Activated T-cell treated with anti-CD3 and anti-CD28 coated beads for 1 hour (primary cell): ENCODE measurements around the gene PCYT1A.
"Not testable (repeated sequence)": the region's sequence is repeated elsewhere in the genome, so short reads cannot be mapped to it uniquely, and the experiment has no call there.

Experiments used
- DNase-seq: peaks from one replicate; pipeline ENCODE4 v3.0.0-alpha.2; 2020; ENCODE audit warnings: low read depth

The PCYT1A gene

GRCh38 chr3:196287440-196288140 lies at the start of gene PCYT1A:
Gene PCYT1A (minus strand): TSS chr3:196287726. CDS start chr3:196270531, 17,195 bp downstream.
- peak; percentile 55 for DNase-seq

- no peak for DNase-seq
Measured at GRCh38 chr3:196336319-196337145, 49.0 kb upstream of the PCYT1A start.

DNA sequence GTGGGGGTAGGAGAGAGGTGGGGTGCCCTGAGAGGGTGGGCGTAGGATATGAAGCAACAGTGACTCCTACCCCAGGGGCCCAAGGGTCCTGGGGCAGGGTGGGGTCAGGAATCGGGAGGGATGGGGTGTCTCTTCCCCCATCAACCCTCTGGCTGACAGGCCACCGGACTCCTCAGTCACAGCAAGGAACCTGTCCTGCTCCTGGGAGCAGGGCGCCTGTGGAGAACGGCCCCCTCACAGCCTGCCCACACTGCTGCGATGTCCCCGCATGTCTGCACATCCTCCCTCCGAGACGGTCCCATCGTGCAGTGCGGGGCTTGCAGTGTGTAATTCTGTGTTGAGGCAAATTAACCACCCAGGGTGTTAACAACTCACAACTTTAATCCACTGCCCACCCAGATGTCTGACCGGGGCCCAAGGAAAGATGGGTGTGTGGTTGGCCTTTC lies 48.0 kb upstream of the PCYT1A start:
- no peak for DNase-seq

GRCh38 chr3:196334982-196335381 lies 47.5 kb upstream of the PCYT1A start:
- DNase-seq, result no peak

GRCh38 chr3:196332168-196332567 lies 44.6 kb upstream of the PCYT1A start:
- no peak for DNase-seq

DNA sequence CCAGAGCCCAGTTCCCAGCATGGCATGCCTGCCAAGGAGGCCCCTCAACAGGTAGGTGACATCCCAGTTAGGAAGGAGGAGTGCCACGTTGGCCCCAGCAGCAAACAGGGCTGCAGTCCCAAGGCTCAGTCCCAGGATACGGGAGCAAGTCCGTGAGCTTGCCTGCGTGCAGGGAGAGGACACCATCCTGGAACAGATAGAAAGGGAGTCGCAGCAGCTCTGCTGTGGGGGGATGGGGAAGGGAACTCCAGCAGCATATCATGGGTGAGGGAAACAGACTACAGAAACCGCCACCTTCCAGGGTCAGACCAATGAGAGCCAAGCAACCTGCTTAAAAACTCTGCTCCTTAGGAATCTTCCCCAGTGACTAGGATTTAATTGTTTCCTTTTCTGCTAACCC lies 39.9 kb upstream of the PCYT1A start:
- DNase-seq, result no peak

GRCh38 chr3:196326936-196327335 lies 39.4 kb upstream of the PCYT1A start:
- DNase-seq, result no peak

DNA sequence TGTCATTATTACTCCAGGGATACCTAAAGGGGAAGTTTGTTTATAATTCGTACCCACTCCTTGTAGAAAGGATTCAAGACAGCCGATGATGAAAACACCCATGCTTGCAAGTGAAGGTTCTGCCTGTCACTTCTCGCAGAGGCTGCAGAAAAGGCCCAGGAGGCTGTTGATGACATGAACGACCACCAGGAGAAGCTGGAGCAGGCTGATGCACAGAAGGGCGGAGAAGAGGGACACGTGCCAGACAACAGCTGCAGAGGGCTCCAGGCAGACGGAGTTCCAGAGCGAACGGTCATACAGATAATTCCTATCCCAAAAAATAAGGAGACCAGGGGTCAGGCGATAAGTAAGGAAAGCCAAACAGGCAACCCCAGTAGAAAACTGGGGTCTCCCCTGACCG lies 36.2 kb upstream of the PCYT1A start:
- DNase-seq, result no peak

DNA sequence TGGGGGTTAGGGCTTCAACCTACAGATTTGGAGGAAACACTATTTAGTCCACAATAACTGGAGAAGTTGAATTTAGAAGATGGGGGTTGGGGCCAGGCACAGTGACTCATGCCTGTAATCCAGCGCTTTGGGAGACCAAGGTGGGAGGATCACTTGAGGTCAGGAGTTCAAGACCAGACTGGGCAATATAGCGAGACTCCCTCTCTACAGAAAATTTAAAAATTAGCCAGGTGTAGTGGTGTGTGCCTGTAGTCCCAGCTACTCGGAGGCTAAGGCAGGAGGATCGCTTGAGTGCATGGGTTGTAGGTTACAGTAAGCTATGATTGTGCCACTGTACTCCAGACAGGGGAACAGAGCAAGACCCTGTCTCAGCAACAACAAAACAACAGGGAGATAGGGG lies 35.5 kb upstream of the PCYT1A start:
- DNase-seq, result no peak

GRCh38 chr3:196321162-196321561 lies 33.6 kb upstream of the PCYT1A start:
- no peak for DNase-seq

GRCh38 chr3:196320137-196320536 lies 32.6 kb upstream of the PCYT1A start:
- DNase-seq, result no peak

DNA sequence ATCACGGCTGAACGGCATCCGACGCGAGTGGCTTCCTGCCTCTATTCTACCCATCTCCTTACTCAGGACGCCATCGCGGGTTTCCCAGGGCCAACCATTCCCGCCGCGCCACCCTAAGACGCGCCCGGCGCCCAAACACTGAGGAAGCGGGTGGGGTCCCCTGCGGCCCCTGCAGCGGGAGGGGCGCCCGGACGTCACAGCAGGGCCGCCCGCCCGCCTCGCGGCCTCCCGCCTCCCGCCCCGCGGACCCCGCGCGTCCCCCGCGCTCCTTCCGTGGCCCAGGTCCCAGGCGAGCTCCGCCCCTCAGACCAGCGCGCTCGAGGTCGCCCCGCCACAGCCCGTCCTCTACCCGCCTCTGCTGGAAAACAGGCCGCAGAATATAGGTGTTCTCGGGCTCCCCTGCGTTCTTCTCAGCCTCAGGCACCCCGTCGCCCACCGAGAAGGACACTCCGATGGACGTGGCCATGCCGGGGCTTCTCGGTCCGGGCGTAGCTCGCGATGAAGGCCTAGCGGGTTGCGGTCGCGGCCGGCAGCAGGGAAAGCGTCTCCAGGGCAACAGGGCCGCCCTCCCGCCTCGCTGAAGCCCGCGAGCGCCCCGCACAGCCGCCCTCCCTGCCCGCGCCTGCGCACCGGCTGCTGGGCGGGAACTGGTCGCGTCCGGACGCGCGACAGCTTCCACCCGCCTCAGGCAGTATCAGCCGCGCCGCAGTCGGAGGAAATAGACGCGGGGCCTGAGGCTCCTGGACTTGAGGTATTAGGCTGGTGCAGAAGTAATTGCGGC lies 30.4 kb upstream of the PCYT1A start, which contains the start of gene DYNLT2B:
TSS of gene DYNLT2B (minus strand) at position 554 of the 781 bp plus-strand sequence. CDS start at position 466, 88 bp downstream.
- peak; percentile 78 for DNase-seq

- DNase-seq, result not testable (repeated sequence)
Measured at GRCh38 chr3:196316799-196317686, 29.5 kb upstream of the PCYT1A start.

GRCh38 chr3:196315821-196316220 lies 28.3 kb upstream of the PCYT1A start:
- no peak for DNase-seq

DNA sequence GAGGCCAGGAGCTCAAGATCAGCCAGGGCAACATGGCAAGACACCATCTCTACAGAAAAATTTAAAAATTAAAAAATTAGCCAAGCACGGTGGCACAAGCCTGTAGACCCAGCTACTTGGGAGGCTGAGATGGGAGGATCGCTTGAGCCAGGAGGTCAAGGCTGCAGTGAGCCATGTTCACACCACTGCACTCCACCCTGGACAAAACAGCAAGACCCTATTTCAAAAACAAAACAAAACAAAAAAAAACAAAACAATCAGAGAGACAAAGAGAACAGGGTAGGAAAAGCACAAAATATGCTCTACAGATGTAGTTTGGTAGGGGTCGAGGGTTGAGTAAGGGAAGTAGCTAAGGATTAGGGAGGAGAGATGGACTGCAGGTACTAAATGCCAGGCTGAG lies 27.1 kb upstream of the PCYT1A start:
- no peak for DNase-seq

DNA sequence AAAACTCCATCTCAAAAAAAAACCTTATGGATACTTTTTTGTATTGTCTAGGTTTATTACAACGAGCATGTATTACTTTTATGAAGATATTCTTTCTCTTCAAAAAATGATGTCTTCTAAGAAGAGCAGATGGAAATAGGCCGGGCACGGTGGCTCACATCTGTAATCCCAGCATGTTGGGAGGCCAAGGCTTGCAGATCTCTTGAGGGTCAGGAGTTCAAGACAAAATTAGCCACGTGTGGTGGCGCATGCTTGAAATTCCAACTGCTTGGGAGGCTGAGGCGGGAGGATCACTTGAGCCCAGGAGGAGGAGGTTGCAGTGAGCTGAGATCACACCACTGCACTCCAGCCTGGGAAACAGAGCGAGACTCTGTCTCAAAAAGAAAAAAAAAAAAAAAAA lies 26.6 kb upstream of the PCYT1A start:
- not testable (repeated sequence) for DNase-seq

GRCh38 chr3:196302960-196303359 lies 15.4 kb upstream of the PCYT1A start:
- not testable (repeated sequence) for DNase-seq

DNA sequence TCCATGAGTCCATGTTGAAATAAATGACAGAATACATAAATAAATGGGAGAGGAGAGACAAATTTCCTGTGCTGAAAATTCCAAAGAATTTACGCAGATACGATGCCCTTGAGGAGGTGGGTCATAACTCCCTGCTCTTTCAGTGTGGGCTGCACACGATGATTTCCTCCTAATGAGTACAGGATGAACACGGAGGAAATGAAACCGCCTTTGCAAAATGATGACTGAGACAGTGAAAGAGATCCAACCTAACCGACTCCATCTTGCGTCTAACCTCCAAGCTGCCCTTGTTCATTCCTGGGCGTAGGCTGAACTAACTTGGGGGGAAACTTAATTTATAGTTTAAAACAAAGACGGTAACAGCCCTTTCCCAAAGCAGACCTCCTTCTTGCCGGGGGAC lies 15.0 kb upstream of the PCYT1A start:
- not testable (repeated sequence) for DNase-seq

DNA sequence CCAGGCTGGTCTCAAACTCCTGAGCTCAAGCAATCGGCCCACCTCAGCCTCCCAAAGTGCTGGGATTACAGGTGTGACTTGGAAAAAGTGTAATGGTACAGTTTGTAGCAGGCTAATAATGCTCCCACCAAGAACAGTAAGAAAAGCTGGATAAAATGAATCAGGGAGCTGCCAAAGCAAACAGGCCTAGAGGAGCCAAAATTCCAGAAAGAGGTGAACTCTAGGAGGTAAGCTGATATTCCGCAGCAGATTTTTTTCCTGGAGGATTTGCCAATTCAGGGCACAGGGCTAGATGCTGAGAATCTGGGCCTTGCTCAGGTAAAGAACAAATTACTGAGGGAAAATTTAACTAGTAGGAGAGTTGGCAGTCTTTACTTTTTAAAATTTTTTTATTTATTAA lies 11.0 kb upstream of the PCYT1A start:
- DNase-seq, result no peak

- DNase-seq, result no peak
Measured at GRCh38 chr3:196292286-196292923, 4.9 kb upstream of the PCYT1A start.

GRCh38 chr3:196288141-196288460 lies 575 bp upstream of the PCYT1A start:
- DNase-seq, result no peak
